GM18498 (cell line): Measurements from ENCODE around the gene STARD5.
A peak's percentile ranks its signal among the peaks of the same experiment; 100 is the strongest.
"Not testable (repeated sequence)": the region's sequence is repeated elsewhere in the genome, so short reads cannot be mapped to it uniquely, and the experiment has no call there.

Experiments
- ATAC-seq: cut with Tn5 transposase; IDR thresholded peaks from one replicate; pipeline ENCODE4 v1.9.1; 2021; ENCODE audit warnings: mild to moderate bottlenecking, moderate library complexity; ENCODE audit not compliant: unreplicated experiment

STARD5 gene

DNA sequence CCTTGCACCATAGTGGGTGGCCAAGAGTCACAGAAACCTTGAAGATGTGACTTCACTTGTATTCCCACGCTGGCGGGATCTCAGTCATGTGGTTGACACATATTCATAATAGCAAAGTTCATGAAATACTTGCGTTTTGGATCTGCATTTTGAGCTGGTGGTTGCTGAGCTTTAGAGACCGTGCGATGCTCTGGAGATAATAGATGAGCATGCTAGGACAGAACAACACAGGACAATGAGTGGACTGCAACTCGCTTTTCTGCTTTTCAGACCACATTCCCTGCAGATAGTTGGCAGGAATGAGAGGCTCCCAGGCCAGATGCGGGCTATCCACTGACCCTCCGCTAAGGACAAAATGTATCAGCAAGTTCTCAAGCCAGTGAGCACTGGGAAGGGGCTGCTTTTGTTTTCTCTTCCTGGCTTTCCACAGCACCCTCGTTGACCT is 13.8 kb upstream of the STARD5 start:
- no peak for ATAC-seq

DNA sequence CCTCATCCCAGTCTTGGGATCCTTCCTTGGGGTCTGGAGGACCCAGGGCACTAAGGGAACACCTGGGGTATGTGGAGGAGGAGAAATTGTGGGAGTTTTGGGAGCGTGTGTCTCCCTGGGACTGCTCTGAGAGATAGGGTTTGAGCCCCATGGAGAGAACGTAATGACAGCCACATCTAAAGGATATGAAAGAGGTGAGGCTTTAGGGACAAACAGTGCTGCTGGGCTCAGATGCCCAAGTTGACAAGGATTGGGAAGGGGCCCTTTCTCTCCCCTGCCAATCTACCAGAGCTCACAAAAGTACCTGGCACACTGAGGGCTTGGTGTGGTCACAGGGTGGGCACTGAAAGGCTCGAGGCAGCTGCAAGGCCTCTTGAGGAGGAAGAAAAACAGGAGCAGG is 13.3 kb upstream of the STARD5 start:
- ATAC-seq, result no peak

DNA sequence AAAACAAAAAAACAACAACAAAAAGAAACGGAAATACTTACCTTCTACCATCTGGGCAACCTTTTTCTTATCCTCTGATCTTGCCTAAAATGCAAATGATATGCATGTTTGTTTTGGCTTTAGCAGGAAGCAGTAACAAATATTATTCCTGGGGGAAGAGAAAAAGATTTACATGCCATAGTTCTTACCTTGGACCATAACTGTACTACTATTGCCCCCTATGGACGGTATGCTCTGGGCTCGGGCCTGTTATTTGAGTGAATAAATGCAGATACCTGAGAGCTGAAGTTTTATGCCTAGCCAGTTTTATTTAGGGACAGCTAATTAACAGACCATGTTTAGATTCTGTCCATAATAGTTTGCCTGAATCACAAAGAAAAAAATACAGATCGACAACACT is 12.6 kb upstream of the STARD5 start:
- ATAC-seq, result no peak

DNA sequence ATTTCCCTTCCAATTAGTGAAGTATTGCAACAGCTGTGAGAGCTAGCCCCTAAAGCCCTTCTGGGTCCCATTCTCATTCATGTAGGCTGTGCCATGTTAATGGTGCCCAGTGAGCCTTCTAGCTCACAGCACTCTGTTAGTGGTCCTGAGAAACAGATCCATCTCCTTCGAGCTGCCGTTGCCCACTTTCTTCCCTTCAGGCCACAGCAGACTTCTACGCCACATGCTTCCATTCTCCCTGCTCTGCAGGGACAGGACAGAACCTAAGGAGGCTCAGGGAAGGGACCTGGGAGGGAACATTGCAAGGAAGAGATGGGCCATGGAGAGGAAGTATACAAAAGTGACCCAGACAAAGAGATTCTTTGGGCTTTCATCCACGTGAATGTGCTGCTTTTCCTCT is 11.7 kb upstream of the STARD5 start:
- ATAC-seq, result no peak

DNA sequence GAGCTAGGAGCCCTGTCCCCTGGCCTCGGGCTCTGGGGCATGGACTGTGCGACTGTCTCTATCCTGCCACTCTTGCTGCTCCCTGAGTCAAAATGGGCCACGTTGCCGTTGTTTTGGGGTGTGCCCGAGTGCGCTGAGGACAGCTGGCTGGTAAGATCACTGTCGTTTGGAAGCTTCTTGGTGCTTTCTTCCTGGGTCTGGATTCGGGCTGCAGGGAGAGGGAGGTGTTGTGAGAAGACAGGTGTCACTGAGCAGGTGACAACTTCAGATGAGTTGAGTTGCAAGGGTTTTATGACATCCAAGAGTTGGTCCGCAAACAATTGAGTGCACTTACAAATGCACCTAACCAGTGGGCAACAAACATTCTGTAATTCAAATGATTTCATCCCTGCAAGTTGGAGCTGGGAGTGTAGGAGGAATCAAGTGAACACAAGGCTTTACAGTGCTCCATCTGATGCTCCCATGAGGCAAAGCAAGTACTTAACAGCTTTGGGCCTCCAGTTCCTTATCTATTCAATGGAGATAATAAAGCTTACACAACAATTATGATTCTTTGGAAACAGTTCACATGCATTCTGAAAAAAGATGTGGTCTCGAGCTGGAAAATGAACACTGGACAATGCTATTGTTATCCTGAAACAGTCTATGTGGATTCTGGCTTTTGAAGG is 11.0 kb upstream of the STARD5 start:
- ATAC-seq, result no peak

DNA sequence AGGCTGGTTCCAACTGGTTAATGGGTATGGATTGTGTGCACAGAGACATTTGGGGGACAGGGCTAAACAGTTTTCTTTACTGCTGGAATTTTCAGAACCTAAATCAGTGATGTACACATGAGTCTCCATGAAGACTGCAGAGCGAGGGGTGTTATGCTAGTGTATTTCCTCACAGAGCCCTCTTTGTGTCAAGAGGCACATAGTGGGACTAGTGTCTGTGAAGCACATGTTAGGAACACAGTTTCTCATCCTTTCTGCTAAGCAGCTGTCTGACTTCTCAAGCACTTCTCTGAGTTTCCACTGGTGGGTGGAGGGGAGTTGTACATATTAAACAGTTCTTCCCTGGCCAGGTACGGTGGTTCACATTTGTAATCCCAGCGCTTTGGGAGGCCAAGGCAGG is 9.4 kb upstream of the STARD5 start:
- ATAC-seq, result no peak

DNA sequence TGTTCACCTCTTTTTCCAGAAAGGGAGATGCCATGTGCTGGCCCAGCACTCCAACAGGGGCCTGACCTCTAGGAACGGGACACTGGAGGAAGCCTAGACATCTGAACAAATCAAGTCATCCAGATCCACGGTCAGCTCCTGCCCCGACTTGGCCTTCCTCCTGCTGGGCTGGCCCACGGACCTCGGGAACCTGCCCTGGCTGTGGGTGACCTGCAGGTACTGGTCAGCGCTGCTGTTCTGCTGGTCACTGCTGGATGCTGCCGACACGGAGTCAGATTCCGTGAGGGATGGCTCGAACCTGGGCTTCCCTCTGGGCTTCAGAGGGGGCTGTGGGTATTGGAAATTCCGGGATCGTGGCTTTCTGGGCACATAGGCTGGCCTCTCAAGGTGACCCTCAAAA is 8.4 kb upstream of the STARD5 start:
- ATAC-seq, result no peak

DNA sequence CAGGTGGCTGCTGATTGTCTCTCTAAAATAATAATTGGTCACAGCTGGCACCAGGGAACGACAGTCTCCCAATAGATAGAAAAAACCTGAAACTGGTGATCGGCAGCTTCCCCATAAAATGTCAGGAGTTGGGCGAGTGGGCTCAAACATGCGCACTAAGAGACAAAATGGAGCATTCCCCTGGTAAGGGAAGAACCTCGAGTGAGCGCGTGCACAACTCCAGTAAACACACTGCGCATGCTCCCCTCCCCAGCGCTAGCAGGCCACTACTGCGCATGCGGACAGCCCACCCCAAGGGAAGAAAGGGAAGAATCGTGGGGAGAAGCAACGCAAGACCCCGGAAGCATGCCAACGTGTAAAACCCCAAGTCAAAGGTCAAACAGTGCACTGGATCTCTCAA is 7.7 kb upstream of the STARD5 start:
- ATAC-seq, result no peak

DNA sequence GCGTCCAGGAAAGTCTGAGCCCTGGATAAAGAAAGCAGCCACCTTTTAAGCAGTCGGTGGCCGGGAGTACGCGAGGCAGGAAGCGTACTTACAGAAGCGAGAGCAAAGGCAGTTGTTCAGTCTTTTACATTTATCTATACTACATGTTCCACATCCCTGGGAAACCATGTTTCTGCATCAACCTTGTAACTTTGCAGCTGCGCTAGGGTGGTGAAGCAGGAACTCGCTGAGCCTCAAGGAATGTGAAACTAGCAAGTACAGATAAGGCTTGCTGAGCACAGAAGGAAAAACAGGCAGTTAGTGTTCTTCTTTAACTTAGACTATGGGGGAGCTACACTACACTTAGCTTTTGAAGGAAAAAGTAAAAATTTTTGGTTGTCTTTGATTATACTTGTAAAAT is 7.2 kb upstream of the STARD5 start:
- not testable (repeated sequence) for ATAC-seq

DNA sequence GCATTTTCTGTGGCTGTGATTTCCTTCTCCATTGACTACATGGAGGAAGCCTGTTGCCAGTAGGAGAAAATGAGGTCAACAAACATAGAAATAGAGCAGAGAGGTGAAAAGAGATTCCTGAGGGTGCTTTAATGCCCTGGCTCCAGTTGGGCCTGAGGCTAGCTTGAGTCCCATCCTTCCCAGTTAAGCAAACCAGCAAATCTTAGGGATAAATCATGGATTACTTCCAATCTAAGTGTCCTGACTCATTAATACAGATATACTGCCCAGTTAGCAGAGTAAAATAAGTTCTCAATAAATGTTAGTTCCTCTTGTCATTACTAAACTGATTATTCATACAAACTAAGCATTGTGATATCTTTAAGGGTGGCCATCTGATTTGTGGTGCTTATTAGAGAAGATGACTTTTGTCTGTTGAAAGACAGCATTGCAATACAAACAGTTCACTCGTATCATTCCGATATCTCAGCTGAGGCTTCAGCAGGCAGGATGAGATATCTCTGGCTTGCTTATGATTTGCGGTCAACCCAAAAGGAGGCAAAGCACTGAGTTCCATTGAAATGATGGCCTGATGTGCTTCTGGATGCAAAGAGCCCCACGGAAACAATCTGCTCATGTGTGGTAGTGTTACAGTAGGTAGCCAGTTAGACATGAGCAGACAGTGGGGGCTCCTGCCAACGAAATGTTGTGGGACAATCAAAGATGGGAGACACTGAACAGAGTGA is 6.6 kb upstream of the STARD5 start:
- no peak for ATAC-seq

DNA sequence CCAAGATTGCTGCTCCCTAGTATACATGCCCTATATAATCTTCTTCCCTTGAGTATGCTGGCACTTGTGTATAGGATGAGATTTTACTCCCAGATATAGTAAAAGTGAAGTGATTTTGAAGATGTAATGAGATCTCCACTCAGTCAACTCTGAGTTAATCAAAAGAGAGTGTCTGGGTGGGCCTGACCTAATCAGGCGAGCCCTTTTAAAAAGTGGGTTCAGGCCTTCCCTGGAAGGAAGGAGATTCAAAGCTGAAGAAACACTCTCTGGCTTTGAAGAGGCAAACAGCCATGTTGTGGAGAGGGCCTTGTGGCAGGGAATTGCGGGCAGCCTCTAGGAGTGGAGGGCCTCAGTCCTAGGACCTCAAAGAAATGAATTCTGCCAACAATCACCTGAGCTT is 5.5 kb upstream of the STARD5 start:
- no peak for ATAC-seq

DNA sequence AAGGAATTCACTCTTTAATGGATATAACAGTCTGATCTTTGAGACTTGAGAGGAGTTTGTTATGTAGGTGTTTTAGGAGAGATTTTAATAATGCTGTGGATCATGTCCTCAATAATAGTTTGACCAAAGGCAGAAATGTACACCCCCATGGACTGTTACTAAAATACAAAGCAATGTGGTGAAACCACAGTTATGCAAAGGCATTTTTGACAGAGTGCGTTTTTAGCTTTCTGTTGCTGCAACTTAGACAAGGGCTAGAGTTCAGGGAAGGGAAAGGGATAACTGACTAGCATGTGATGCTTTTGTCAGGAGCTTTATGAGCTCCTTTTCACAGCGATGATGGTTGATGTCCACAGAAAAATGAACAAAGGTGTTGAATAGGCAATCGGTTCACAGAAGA is 3.6 kb upstream of the STARD5 start:
- ATAC-seq, result no peak

DNA sequence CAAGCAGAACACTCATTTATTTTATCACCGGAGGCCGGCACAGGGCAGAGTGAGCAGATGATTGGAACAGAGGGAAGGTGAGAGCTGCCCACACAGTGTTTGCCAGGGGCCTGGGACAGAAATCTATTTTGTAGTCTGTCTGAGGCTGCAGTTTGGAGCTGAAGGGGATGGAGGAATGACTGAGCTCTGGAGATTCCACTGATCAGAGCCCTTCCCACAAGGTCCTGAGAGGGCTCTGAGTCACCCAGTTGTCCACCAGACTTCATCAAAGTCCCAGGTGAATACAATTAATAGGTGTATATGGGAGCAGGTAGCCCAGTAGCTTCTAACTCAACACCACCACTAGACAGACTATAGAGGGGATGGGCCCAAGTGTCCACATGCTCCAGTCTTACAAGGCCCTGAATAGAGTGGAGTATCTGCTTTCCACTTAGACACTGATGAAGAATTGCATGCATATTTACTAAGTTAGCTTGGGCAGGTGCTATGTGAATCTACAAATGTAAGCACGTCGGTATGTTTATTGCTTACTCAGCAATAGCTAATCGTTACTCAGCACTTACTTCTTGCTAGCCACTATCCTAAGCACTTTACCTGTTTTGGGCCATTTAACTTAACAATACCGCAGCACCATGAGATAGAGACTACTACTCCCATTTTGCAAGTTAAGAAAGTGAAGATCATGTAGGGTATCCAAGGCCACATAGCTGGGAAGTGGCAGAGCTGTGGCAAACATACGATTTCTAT is 2.7 kb upstream of the STARD5 start:
- ATAC-seq, result no peak

DNA sequence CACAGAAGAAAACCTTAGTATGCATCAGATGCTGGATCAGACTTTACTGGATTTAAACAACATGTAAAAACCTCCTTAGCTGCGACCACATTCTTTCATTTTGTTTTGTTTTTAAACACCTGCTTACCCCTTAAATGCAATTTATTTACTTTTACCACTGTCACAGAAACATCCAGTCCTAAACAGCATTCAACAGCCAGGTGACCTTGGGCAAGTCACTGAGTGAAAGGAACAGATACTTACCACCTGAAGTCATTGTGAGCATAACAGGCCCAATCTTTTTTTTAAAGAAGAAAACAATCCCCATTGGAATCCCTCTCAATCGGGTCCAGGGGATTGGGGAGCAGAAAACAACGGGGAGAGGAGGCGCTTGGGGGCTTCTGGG is 390 bp downstream of the STARD5 start:
- ATAC-seq, result peak; percentile 8

DNA sequence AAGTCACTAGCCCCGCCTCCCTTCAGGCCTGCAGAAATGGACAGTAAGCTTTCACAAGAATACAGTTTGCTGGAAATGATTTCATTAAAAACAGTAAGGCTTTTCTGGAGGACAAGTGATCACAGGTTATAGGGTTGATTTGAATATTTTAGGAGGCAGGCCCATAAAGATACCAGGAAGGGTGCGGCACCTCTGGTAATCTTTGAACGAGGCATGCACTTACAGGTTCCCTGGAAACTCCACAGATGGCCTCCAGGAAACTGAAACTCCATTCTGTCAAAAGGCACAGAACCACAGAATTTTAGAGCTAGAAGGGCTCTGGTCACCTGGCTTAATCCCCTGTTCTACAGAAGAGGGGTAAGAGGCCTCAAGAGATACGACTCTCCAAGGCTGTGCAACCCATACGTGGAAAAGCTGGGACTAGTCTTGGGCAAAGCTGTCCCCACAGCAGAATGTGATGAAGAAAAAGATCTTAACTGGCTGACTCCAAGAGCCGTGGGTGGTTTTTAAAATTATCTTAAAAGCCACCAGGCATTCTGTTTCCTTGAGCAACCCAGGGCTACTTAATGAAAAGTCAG is 1.2 kb downstream of the STARD5 start:
- no peak for ATAC-seq

DNA sequence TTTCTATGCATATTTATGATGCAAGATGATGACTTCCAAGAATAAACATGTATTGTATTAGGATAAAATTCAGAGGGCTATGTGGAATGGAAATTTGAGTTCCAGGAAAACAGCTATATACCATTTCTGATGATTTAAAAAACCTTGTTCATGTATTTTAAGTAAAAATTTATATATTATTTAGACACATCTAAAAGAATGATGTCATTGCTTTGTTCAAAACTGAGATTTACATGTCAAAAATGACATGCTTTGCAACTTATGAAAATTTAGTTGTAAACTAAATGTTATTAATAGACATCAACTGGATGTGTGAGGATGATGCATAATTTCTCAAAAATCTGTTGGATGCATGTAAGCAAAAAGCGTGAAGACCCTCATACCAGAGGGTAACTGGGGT is 2.3 kb downstream of the STARD5 start:
- no peak for ATAC-seq

DNA sequence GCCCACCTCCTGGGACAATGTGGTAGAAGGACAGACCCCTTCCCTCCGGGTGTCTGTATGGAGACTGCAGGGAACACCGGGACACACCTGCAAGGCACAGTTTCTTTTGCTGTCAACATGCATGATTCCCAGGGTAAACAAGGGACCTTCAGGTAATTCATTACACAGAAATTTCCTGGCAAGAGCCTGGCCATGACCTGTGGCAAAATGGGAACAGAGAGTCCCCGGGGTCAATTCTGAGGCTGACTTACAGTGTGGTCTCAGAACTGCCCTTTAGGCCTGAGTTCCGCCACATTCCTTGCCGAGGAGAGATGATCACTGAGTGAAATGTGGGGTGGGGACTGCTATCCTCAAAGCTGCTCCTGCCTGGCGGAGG is 6.3 kb downstream of the STARD5 start:
- no peak for ATAC-seq

DNA sequence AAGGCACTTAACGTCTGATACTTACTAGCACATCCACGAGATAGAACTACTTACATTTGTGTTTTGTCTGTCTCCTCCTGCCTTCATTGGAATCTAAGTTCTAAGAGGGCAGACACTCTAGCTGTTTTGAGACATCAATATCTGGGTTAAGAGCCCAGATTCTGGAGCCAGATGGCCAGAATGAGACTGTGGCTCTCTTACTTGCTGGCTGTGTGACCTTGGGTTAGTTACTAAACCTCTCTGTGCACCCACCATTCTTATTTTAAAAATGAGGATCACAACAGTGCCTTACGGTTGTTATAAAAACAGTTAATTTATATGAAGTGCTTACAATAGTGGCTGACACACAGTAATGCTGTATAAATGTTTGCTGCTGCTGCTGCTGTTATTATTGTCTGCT is 7.7 kb downstream of the STARD5 start:
- no peak for ATAC-seq

DNA sequence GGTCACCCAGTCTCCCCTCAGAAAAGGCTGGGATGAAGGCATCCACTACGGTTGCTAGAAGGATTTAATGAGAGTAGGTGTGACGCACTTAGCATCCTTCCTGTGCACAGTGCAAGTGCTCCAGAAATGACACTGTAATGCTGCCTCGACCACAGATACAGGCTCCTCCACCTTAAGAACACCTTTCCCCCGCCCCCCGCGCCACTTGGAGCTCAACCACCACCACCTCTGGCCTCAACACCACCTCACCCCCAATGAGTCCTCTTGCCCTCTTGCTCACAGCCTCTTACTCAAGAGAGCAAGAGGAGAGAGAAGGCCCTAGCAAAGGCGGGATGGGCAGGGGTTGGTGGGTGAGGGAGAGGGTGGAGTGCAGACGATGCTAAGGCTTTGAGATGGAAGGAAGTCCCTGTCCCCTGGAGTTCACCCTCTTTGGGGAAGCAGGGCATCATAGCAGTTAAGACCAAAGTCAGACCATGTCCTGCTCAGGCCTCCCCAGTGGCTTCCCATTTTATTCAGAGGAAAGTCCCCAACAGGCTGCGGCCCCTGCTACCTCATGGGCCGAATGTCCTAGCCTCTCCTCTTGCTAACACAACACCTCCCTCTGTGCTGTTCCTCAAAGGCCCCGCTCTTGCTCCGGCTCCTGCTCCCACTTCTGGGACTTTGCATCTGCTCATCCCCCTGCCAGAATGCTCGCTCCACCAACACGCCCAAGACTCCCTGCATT is 8.3 kb downstream of the STARD5 start:
- ATAC-seq, result no peak

DNA sequence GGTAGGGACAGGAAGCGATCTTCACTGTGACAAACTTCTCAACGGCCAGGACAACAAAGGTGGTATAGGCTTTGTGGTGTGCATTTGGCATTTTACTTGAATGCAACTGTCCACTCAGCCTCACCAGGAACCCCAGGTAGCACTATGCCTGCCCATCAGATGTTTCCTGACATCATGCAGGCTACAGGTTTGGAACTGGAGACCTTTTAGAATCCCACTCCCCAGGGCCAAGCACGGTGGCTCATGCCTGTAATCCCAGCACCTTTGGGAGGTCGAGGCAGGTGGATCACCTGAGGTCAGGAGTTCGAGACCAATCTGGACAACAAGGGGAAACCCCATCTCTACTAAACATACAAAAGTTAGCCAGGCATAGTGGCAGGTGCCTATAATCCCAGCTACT is 9.6 kb downstream of the STARD5 start:
- no peak for ATAC-seq

DNA sequence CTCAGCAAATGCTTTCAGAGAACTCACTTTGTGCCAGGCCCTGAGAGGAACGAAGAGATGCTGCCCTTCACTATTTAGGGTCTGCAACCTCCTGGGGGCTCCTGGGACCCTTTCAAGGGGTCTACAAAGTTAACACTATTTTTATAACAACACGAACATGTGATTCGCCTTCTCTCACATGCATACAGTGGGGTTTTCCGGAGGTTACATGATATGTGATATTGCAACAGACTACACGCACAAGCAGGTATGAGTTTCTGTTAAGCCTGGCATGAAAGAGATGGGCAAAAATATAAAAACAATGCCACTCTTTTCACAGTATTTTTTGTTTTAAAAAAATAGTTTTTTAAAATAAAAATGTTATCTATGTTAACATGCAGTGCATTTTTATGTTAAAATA is 10.3 kb downstream of the STARD5 start:
- ATAC-seq, result no peak
